Ascending aorta (tissue), 2 donors: ENCODE data around the gene TMEM101. TPM values are rescaled to one million over a fixed set of nuclear protein-coding genes. Genes with fewer than 3 reads are reported as not detected.

ENCODE experiments used
- DNase-seq, 2 donors: peaks; one replicate each; pipeline ENCODE4 v3.0.0-alpha.2; 2019; ENCODE audit warnings: low spot score in 2 of 2
- H3K27ac ChIP-seq, 2 donors: fragments of 200-600 bp; sonication (generic); one replicate each; pipeline ENCODE4 v1.5.1; 2016 to 2017; ENCODE audit warnings: mild to moderate bottlenecking in 1 of 2
- H3K27me3 ChIP-seq: fragments of 200-600 bp; sonication (generic); one replicate; pipeline ENCODE4 v1.5.1; 2017
- H3K36me3 ChIP-seq, 2 donors: fragments of 200-600 bp; sonication (generic); one replicate each; pipeline ENCODE4 v1.5.1; 2016
- H3K4me1 ChIP-seq, 2 donors: fragments of 200-600 bp; sonication (generic); one replicate each; pipeline ENCODE4 v1.5.1; 2016 to 2017; ENCODE audit warnings: mild to moderate bottlenecking in 1 of 2
- H3K4me3 ChIP-seq, 2 donors: fragments of 200-600 bp; sonication (generic); one replicate each; pipeline ENCODE4 v1.5.1; 2016 to 2017; ENCODE audit warnings: mild to moderate bottlenecking in 1 of 2
- H3K9me3 ChIP-seq, 2 donors: fragments of 200-600 bp; sonication (generic); one replicate each; pipeline ENCODE4 v1.5.1; 2016
- CTCF ChIP-seq, 3 experiments: fragments of 200-600 bp in 2 of 3; fragments of 450-650 bp in 1 of 3; sonication (generic) in 2 of 3; IDR thresholded peaks; one replicate each; pipeline ENCODE4 v1.5.1; 2016 to 2019; ENCODE audit warnings: antibody characterized with exemption in 3 of 3, mild to moderate bottlenecking in 1 of 3, moderate library complexity in 1 of 3
- intact Hi-C: fragments of 100-400 bp; cut with DNase I; formaldehyde crosslinking; loops from one replicate; pipeline ENCODE4 v1.15.1; 2023
- total RNA-seq: library from RNA; depleted of rRNA; stranded (reverse); fragments of >200 nt; gene quantifications from one replicate; pipeline ENCODE4 v1.1.0, GENCODE V29; 2016

Gene TMEM101
- total RNA-seq, 1 donor from 2014 or later = 11.0 TPM

GRCh38 chr17:44006598-44007345 lies 8.0 kb downstream of the TMEM101 start:
- intact Hi-C loops = loop anchor here (2.0 to 5.0 kb wide), 3 partner anchors 36 to 116 kb away; partner anchors contain the start of genes G6PC3 and HDAC5
- H3K27me3 ChIP-seq = no peaks in the 10 kb centered on the region
- peaks cover 0 to 2% of the 10 kb centered on the region in 2 donors for H3K36me3 ChIP-seq
- H3K27ac ChIP-seq = peak overlapping the region in 1 of 2 donors; percentile 32
- H3K4me3 ChIP-seq = peak overlapping the region; percentile 51 to 67
- no peaks in the 10 kb centered on the region for H3K9me3 ChIP-seq
- H3K4me1 ChIP-seq = peaks cover 4 to 31% of the 10 kb centered on the region in 2 donors
- DNase-seq = peak; percentile 98
- peak; percentile 39 to 55 (median 53) for TF ChIP-seq CTCF (IDR thresholded peaks at IDR 0.05)

GRCh38 chr17:44006272-44006597 lies 8.5 kb downstream of the TMEM101 start:
- intact Hi-C loops = loop anchor here (2.0 to 5.0 kb wide), 3 partner anchors 36 to 116 kb away; partner anchors contain the start of genes G6PC3 and HDAC5
- Histone ChIP-seq H3K36me3 (no peaks in the 10 kb centered on the region), H3K4me3 (peak overlapping the region; percentile 51 to 67), H3K27ac (peak overlapping the region in 1 of 2 donors; percentile 32), H3K4me1 (peaks cover 4 to 31% of the 10 kb centered on the region in 2 donors), H3K27me3 (no peaks in the 10 kb centered on the region), H3K9me3 (no peaks in the 10 kb centered on the region)
- DNase-seq = no peak
- no peak for TF ChIP-seq CTCF (IDR thresholded peaks at IDR 0.05)

DNA sequence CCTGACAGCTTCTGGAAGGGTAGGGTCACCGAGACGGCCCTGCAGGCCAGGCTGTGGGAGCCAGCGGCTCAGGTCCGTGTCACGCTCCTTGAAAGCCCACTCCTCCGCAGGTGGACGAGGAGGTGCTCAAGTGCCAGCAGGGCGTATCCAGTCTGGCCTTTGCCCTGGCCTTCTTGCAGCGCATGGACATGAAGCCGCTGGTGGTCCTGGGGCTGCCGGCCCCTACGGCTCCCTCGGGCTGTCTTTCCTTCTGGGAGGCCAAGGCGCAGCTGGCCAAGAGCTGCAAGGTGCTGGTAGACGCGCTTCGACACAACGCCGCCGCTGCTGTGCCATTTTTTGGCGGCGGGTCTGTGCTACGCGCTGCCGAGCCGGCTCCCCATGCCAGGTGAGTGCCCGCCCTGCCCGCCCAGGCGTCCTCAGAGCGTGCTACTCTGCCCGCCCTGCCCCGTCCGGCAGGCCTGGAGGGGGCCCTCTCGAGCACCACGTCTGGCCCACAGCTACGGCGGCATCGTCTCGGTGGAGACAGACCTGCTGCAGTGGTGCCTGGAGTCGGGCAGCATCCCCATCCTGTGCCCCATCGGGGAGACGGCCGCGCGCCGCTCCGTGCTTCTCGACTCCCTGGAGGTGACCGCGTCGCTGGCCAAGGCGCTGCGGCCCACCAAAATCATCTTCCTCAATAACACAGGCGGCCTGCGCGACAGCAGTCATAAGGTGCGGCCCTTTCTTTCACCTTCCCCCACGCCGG lies 9.1 kb downstream of the TMEM101 start:
- peaks cover 4 to 31% of the 10 kb centered on the region in 2 donors for H3K4me1 ChIP-seq
- no peak for DNase-seq
- H3K9me3 ChIP-seq = no peaks in the 10 kb centered on the region
- H3K4me3 ChIP-seq = peak overlapping the region; percentile 51 to 67
- H3K27me3 ChIP-seq = no peaks in the 10 kb centered on the region
- no peaks in the 10 kb centered on the region for H3K36me3 ChIP-seq
- H3K27ac ChIP-seq = no peak overlapping the region
- intact Hi-C loops = loop anchor here (2.0 to 5.0 kb wide), 3 partner anchors 37 to 117 kb away; partner anchors contain the start of genes G6PC3 and HDAC5
- TF ChIP-seq CTCF (IDR thresholded peaks at IDR 0.05) = peak in 1 of 3 experiments; percentile 30

DNA sequence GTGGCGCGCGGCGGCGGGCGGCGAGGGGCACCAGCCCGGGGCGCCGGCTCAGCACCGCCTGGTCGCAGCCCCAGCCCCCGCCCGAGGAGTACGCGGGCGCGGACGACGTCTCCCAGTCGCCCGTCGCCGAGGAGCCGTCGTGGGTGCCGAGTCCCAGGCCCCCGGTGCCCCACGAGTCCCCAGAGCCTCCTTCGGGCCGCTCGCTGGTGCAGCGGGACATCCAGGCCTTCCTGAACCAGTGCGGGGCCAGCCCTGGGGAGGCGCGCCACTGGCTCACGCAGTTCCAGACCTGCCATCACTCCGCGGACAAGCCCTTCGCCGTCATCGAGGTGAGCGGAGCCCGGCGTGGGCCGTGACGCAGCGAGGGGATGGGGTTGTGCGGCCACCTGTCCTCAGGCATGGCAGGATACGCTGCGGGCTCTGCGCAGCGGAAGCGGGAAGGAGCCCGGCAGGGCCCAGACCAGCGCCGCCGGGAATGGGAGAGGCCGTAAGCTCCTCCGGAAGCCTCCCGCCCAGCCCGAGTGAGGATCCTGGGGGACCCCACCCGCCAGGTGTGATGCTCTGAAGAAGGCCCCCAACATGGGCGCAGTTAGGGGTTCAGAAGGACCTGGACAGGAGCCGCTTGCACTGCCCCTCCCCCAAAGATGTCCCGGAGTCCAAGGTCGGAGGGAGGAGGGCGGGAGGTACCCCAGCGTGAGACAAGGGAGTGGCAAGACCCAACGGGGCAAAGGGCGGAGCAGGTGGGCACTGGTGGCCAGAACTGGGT lies 9.8 kb downstream of the TMEM101 start:
- H3K27me3 ChIP-seq = no peaks in the 10 kb centered on the region
- no peak for TF ChIP-seq CTCF (IDR thresholded peaks at IDR 0.05)

DNA sequence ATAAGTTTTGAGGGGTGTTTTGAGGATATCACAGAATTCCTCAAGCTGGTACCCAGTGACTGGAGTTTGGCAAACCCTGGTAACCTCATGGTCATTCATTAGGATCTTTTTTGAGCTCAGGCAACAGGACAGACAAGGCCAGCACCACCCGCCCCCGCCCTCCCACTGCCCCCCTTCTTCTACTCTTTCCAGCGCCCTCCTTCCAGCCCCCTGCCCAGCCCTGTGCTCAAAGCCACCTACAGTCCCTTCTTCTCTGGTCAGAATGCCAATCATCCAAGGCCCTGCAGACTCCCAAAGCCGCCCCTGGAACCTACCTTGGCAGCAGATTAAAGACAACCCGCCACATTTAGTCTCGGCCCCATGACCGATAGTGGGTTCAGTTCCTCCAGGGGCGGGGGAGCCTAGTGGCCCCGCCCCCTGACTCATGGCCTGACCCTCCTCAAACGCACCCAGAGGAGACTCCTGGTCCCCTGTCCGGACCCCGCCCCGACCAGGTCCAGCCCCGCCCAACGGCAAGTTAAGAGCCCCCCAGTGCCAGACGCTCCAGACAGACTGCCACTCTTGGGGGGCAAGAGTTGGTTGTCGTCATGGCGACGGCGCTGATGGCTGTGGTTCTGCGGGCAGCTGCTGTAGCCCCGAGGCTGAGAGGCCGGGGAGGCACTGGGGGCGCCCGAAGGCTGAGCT lies 10.5 kb downstream of the TMEM101 start, which contains the start of gene NAGS:
Gene NAGS (plus strand): TSS at position 546 of the 684 bp plus-strand sequence. CDS start 42 bp downstream, at position 588.
- H3K4me1 ChIP-seq = peaks cover 4 to 31% of the 10 kb centered on the region in 2 donors
- no peaks in the 10 kb centered on the region for H3K9me3 ChIP-seq
- no peaks in the 10 kb centered on the region for H3K27me3 ChIP-seq
- H3K36me3 ChIP-seq = no peaks in the 10 kb centered on the region
- intact Hi-C loops = no loop called here
- no peak for TF ChIP-seq CTCF (IDR thresholded peaks at IDR 0.05)
- no peak within 1 kb of the TSS for H3K27ac ChIP-seq
- no peak for DNase-seq
- peak within 1 kb of the TSS; percentile 51 to 67 for H3K4me3 ChIP-seq

More for the DNA sequence above, 9.8 kb downstream of the TMEM101 start:
- H3K27ac ChIP-seq = no peak overlapping the region
- H3K4me1 ChIP-seq = peaks cover 4 to 31% of the 10 kb centered on the region in 2 donors
- DNase-seq = no peak
- no peaks in the 10 kb centered on the region for H3K36me3 ChIP-seq
- H3K4me3 ChIP-seq = peak overlapping the region; percentile 51 to 67
- no peaks in the 10 kb centered on the region for H3K9me3 ChIP-seq
- intact Hi-C loops = loop anchor here (5.0 kb wide), 2 partner anchors 37 to 117 kb away; partner anchors contain the start of gene HDAC5
